Mesendoderm (in vitro differentiated cells): ENCODE results near the gene LCMT2.

ENCODE experiments used
- DNase-seq: peaks from one replicate; pipeline ENCODE4 v3.0.0; 2013
- H2AK5ac ChIP-seq: 2 replicates; pipeline ENCODE4 v1.6.1; 2013; ENCODE audit warnings: low read length, inconsistent platforms
- H2BK120ac ChIP-seq: 2 replicates; pipeline ENCODE4 v1.6.1; 2013; ENCODE audit warnings: low read depth, mild to moderate bottlenecking, low read length, moderate library complexity, mixed read lengths
- H2BK15ac ChIP-seq: replicated peaks from 2 replicates; pipeline ENCODE4 v1.6.1; 2013; ENCODE audit warnings: low read depth, mild to moderate bottlenecking, moderate library complexity
- H2BK5ac ChIP-seq: 2 replicates; pipeline ENCODE4 v1.6.1; 2013; ENCODE audit warnings: low read length, inconsistent platforms
- H3K18ac ChIP-seq: 2 replicates; pipeline ENCODE4 v1.6.1; 2013; ENCODE audit warnings: mild to moderate bottlenecking, low read length, mixed read lengths
- H3K23ac ChIP-seq: one replicate; pipeline ENCODE4 v1.6.1; 2013; ENCODE audit warnings: low read length
- H3K27ac ChIP-seq: 2 replicates; pipeline ENCODE4 v1.5.1; 2013; ENCODE audit warnings: low read depth, mild to moderate bottlenecking, inconsistent platforms, low read length, moderate library complexity
- H3K27me3 ChIP-seq: 2 replicates; pipeline ENCODE4 v1.6.1; 2013; ENCODE audit warnings: low read length, control low read depth, mild to moderate bottlenecking, inconsistent platforms; ENCODE audit not compliant: insufficient read depth, poor library complexity
- H3K36me3 ChIP-seq: 2 replicates; pipeline ENCODE4 v1.6.1; 2013; ENCODE audit warnings: low read length, inconsistent platforms; ENCODE audit not compliant: control insufficient read depth, insufficient read depth
- H3K4ac ChIP-seq: one replicate; pipeline ENCODE4 v1.6.1; 2013; ENCODE audit warnings: low read depth, mild to moderate bottlenecking, low read length, moderate library complexity
- H3K4me1 ChIP-seq: 2 replicates; pipeline ENCODE4 v1.6.1; 2013; ENCODE audit warnings: low read depth, low read length, inconsistent platforms; ENCODE audit not compliant: control insufficient read depth
- H3K4me2 ChIP-seq: 2 replicates; pipeline ENCODE4 v1.6.1; 2013; ENCODE audit warnings: low read length
- H3K4me3 ChIP-seq: 2 replicates; pipeline ENCODE4 v1.5.1; 2013; ENCODE audit warnings: mild to moderate bottlenecking, low read length
- H3K56ac ChIP-seq: one replicate; pipeline ENCODE4 v1.6.1; 2013; ENCODE audit warnings: low read length
- H3K79me1 ChIP-seq: 2 replicates; pipeline ENCODE4 v1.6.1; 2013; ENCODE audit warnings: low read length, inconsistent platforms
- H3K79me2 ChIP-seq: 2 replicates; pipeline ENCODE4 v1.6.1; 2013; ENCODE audit warnings: mild to moderate bottlenecking, low read length; ENCODE audit not compliant: control insufficient read depth, insufficient read depth
- H3K9ac ChIP-seq: 2 replicates; pipeline ENCODE4 v1.6.1; 2013; ENCODE audit warnings: low read length, inconsistent platforms
- H4K5ac ChIP-seq: one replicate; pipeline ENCODE4 v1.6.1; 2013; ENCODE audit warnings: low read length
- H4K8ac ChIP-seq: one replicate; pipeline ENCODE4 v1.6.1; 2013; ENCODE audit warnings: low read depth, mild to moderate bottlenecking, control low read depth, low read length, moderate library complexity
- WGBS: extraction: QIAGEN DNeasy Blood & Tissue Kit; methylation state at CpG from one replicate; pipeline ENCODE4 v1.1.7; 2013; ENCODE audit warnings: low lambda C conversion rate, missing lambda C conversion rate; ENCODE audit not compliant: insufficient coverage; ENCODE audit errors: extremely low coverage; 5-methylcytosine and 5-hydroxymethylcytosine counted together

Gene LCMT2

DNA sequence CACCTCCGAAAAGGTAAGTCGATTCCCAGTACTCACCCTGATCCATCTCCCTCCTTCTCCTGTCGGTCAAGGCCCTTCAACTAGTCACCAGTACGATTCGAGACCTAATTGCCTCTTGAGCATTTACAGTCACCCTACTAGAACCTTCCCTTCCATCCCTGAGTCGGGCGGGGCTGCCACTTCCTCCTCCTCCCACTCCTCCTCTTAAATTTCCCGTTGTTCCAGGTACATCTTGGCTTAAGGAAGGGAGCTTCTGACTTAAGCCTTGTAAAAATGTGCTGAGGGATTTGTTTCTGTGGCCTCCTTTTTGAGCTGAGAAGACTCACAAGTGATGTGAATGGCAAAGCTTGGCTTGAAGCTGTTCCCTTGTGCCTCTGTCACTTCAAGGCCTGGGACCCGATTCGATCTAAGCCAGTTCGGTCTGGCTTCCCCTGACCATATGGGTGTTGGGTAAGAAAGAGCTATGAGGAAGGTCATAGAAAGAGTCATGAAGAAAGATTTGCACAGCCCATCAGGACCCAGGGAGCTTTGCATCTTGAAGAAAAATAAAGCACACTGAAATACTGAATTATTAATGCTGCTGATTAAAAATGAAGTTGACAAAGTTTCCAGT lies 28.1 kb downstream of the LCMT2 start, which contains the start of gene TGM7:
Gene TGM7, minus strand, starts transcription at position 51 of the 613 bp plus-strand sequence.
- no peak within 1 kb of the TSS for H4K5ac ChIP-seq
- H3K23ac ChIP-seq, result no peak within 1 kb of the TSS
- no peak within 1 kb of the TSS for H2AK5ac ChIP-seq
- no peak within 1 kb of the TSS for H2BK120ac ChIP-seq
- H3K79me2 ChIP-seq, result no peaks in the 10 kb centered on the region
- no peak within 1 kb of the TSS for H4K8ac ChIP-seq
- no peak within 1 kb of the TSS for H2BK15ac ChIP-seq
- no peak for DNase-seq
- no peak within 1 kb of the TSS for H3K18ac ChIP-seq
- H3K56ac ChIP-seq, result no peak within 1 kb of the TSS
- no peaks in the 10 kb centered on the region for H3K79me1 ChIP-seq
- H2BK5ac ChIP-seq, result no peak within 1 kb of the TSS
- no peak within 1 kb of the TSS for H3K9ac ChIP-seq
- H3K4me3 ChIP-seq, result no peak within 1 kb of the TSS
- H3K36me3 ChIP-seq, result no peaks in the 10 kb centered on the region
- H3K4me1 ChIP-seq, result no peaks in the 10 kb centered on the region
- no CpG with 5 or more reads among the region's 11 CpGs for WGBS
- no peak within 1 kb of the TSS for H3K4ac ChIP-seq
- H3K27me3 ChIP-seq, result no peaks in the 10 kb centered on the region
- H3K4me2 ChIP-seq, result no peak within 1 kb of the TSS
- H3K27ac ChIP-seq, result no peak within 1 kb of the TSS

DNA sequence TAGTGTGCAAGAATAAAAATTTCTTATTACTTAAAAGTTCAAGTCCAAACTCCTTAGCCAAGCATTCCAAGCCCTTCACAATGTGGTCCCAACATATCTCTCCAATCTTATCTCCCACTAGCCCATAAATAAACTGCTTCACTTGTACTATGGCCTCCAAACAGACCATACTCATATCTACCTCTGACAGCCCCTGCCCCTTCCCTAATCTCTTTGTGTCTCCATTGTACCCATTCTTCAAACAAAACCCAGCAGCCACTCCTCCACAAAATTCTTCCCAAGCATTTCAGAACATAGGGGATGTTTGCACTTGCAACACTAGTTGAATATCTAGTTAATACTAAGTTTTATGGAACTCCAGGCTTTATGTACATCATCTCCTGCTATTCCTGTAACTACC lies 30.5 kb downstream of the LCMT2 start:
- H2BK120ac ChIP-seq, result no peak overlapping the region
- no peak overlapping the region for H2AK5ac ChIP-seq
- no peaks in the 10 kb centered on the region for H3K79me2 ChIP-seq
- no peaks in the 10 kb centered on the region for H3K27me3 ChIP-seq
- no peaks in the 10 kb centered on the region for H3K36me3 ChIP-seq
- H3K18ac ChIP-seq, result no peak overlapping the region
- H4K5ac ChIP-seq, result no peak overlapping the region
- no peak overlapping the region for H3K56ac ChIP-seq
- H3K79me1 ChIP-seq, result no peaks in the 10 kb centered on the region
- no peak overlapping the region for H2BK5ac ChIP-seq
- no peak overlapping the region for H3K23ac ChIP-seq
- H3K4me1 ChIP-seq, result no peaks in the 10 kb centered on the region
- H4K8ac ChIP-seq, result no peak overlapping the region
- no peak for DNase-seq
- no peak overlapping the region for H3K4ac ChIP-seq
- H3K4me3 ChIP-seq, result no peak overlapping the region
- H3K9ac ChIP-seq, result no peak overlapping the region
- no peak overlapping the region for H3K27ac ChIP-seq
- H3K4me2 ChIP-seq, result no peak overlapping the region
- H2BK15ac ChIP-seq, result no peak overlapping the region

DNA sequence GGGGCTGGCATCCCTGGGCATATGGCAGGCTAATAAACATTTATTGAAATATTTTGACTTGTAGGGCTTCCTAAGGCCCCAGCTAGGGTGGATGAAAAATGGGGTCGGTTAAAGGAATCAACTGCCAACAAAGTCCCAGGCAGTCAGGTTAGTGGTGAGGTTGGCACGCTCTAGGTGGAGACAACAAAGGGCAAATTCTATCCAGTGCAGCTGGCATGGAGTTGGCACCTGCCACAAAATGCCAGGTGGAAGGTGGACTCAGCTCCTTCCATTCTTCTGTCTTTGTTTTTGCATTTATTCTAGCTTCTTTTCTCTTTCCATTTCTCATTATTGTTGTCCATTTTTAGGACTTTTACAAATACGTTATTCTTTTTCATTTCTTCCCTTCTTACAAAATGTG lies 31.0 kb downstream of the LCMT2 start:
- H3K18ac ChIP-seq, result no peak overlapping the region
- no peak overlapping the region for H3K23ac ChIP-seq
- no peak overlapping the region for H4K5ac ChIP-seq
- no peaks in the 10 kb centered on the region for H3K4me1 ChIP-seq
- no peak overlapping the region for H2AK5ac ChIP-seq
- DNase-seq, result no peak
- no peak overlapping the region for H3K56ac ChIP-seq
- no peak overlapping the region for H3K4me2 ChIP-seq
- no peaks in the 10 kb centered on the region for H3K27me3 ChIP-seq
- no peak overlapping the region for H3K27ac ChIP-seq
- H3K4ac ChIP-seq, result no peak overlapping the region
- H4K8ac ChIP-seq, result no peak overlapping the region
- H3K79me1 ChIP-seq, result no peaks in the 10 kb centered on the region
- H3K9ac ChIP-seq, result no peak overlapping the region
- no peak overlapping the region for H2BK120ac ChIP-seq
- no peak overlapping the region for H2BK15ac ChIP-seq
- H3K36me3 ChIP-seq, result no peaks in the 10 kb centered on the region
- no peaks in the 10 kb centered on the region for H3K79me2 ChIP-seq
- H3K4me3 ChIP-seq, result no peak overlapping the region
- no peak overlapping the region for H2BK5ac ChIP-seq
- no CpG with 5 or more reads among the region's 3 CpGs for WGBS

DNA sequence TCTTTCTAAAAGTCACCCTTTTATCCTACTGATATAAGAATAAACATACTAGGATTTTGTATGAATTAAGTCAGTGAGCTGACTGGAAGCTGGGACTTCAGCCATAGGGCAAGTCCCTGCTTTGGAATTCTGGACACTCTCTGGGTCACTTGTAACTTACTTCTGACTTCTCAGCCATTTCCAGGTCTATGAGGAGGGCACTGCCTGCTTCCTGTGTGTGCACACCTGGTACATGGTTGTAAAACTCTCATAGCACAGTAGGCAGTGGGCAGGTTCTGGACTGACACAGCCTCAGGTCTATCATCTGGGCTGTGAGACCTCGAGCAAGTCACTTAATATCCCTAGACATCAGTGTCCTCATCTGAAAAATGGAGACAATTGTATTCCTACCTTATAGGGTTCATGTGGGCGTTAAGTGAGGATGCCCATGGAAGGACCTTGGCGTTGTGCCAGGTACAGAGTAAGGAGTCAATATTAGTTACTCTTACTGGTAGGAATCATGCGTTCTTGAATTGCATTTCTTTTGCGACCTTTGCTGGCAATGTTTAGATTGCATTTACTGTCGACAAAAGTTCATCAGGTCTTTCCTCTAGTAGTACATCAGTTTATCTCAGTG lies 36.2 kb downstream of the LCMT2 start:
- Histone ChIP-seq H3K27me3 (no peaks in the 10 kb centered on the region), H4K8ac (no peak overlapping the region), H4K5ac (no peak overlapping the region), H3K27ac (no peak overlapping the region), H3K36me3 (no peaks in the 10 kb centered on the region), H2AK5ac (no peak overlapping the region), H3K18ac (no peak overlapping the region), H3K4me1 (no peaks in the 10 kb centered on the region), H3K4me3 (no peak overlapping the region), H3K79me2 (no peaks in the 10 kb centered on the region), H3K23ac (no peak overlapping the region), H3K79me1 (no peaks in the 10 kb centered on the region), H2BK15ac (no peak overlapping the region), H2BK120ac (no peak overlapping the region), H3K56ac (no peak overlapping the region), H3K9ac (no peak overlapping the region), H3K4ac (no peak overlapping the region), H2BK5ac (no peak overlapping the region), H3K4me2 (no peak overlapping the region)
- no peak for DNase-seq
- WGBS, result no CpG with 5 or more reads among the region's 6 CpGs

DNA sequence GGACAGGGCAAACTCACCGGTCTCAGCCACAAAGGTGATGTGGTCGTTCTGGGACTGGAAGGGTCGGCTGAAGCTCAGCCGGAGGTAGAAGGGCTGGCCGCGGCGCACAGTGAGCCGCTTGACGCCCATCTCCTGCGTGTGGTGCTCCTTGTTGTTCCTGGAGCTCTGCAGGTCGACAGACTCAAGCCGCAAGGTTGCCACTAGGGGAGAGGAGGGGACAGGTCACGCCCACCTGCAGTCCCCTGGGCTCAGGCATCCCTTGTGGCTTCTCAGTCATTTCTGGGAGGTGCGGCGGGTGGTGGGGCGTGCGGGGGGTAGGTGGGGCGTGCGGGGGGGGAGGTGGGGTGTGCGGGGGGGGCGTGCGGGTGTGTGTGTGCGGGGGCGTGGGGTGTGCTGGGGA lies 36.9 kb downstream of the LCMT2 start:
- H4K5ac ChIP-seq, result no peak overlapping the region
- H3K4me3 ChIP-seq, result no peak overlapping the region
- H2BK120ac ChIP-seq, result no peak overlapping the region
- no peaks in the 10 kb centered on the region for H3K4me1 ChIP-seq
- H3K27me3 ChIP-seq, result no peaks in the 10 kb centered on the region
- no peak overlapping the region for H3K4ac ChIP-seq
- no peak overlapping the region for H2BK15ac ChIP-seq
- H3K27ac ChIP-seq, result no peak overlapping the region
- H4K8ac ChIP-seq, result no peak overlapping the region
- peak overlapping the region; percentile 29 for H3K4me2 ChIP-seq
- no CpG with 5 or more reads among the region's 24 CpGs for WGBS
- no peaks in the 10 kb centered on the region for H3K79me1 ChIP-seq
- no peak overlapping the region for H3K18ac ChIP-seq
- peak; percentile 84 for DNase-seq
- H3K56ac ChIP-seq, result peak overlapping the region; percentile 25
- no peaks in the 10 kb centered on the region for H3K79me2 ChIP-seq
- H3K9ac ChIP-seq, result no peak overlapping the region
- no peaks in the 10 kb centered on the region for H3K36me3 ChIP-seq
- no peak overlapping the region for H2AK5ac ChIP-seq
- H3K23ac ChIP-seq, result no peak overlapping the region
- H2BK5ac ChIP-seq, result no peak overlapping the region
